SK-N-SH treated with all-trans-retinoic acid at 6 μM for 48 hours (cell line): ENCODE data around the gene SEC14L5.

Experiments used
- ATAC-seq: fragments of 200-7000 bp; cut with Tn5 transposase; 3 replicates; pipeline ENCODE4 v1.9.1; 2020; ENCODE audit warnings: mild to moderate bottlenecking, moderate library complexity
- ARNTL ChIP-seq: fragments of 450-650 bp; formaldehyde crosslinking; IDR thresholded peaks from 2 replicates; pipeline ENCODE4 v1.5.0; 2020; ENCODE audit warnings: low read depth, mild to moderate bottlenecking, moderate library complexity, borderline replicate concordance
- CSDC2 ChIP-seq: fragments of 250-450 bp; sonication (Bioruptor Pico); IDR thresholded peaks from 2 replicates; pipeline ENCODE4 v1.5.0; 2020; ENCODE audit warnings: mild to moderate bottlenecking, moderate library complexity
- ESRRG ChIP-seq: fragments of 250-450 bp; sonication (Bioruptor Pico); IDR thresholded peaks from 2 replicates; pipeline ENCODE4 v1.6.1; 2021; ENCODE audit warnings: mild to moderate bottlenecking
- GLIS3 ChIP-seq: fragments of 250-450 bp; sonication (Bioruptor Pico); IDR thresholded peaks from 2 replicates; pipeline ENCODE4 v1.5.0; 2020; ENCODE audit warnings: mild to moderate bottlenecking, moderate library complexity
- OSR1 ChIP-seq: fragments of 250-450 bp; sonication (Bioruptor Pico); IDR thresholded peaks from 2 replicates; pipeline ENCODE4 v1.8.0; 2022; ENCODE audit warnings: moderate library complexity, mild to moderate bottlenecking, inconsistent platforms
- PATZ1 ChIP-seq: fragments of 250-450 bp; sonication (Bioruptor Pico); IDR thresholded peaks from 2 replicates; pipeline ENCODE4 v1.8.0; 2020; ENCODE audit warnings: mild to moderate bottlenecking, moderate library complexity, borderline replicate concordance
- PPARA ChIP-seq: fragments of 250-450 bp; sonication (Bioruptor Pico); IDR thresholded peaks from 2 replicates; pipeline ENCODE4 v1.5.0; 2020; ENCODE audit warnings: mild to moderate bottlenecking, borderline replicate concordance
- RARB ChIP-seq: fragments of 250-450 bp; sonication (Bioruptor Pico); IDR thresholded peaks from 2 replicates; pipeline ENCODE4 v1.8.0; 2021; ENCODE audit warnings: mild to moderate bottlenecking, moderate library complexity
- SNAI2 ChIP-seq: fragments of 250-450 bp; sonication (Bioruptor Pico); IDR thresholded peaks from 2 replicates; pipeline ENCODE4 v1.5.0; 2020; ENCODE audit warnings: mild to moderate bottlenecking, moderate library complexity
- TCF4 ChIP-seq: fragments of 250-450 bp; sonication (Bioruptor Pico); IDR thresholded peaks from 2 replicates; pipeline ENCODE4 v1.8.0; 2021; ENCODE audit warnings: mild to moderate bottlenecking, moderate library complexity, borderline replicate concordance
- TOX ChIP-seq: fragments of 250-450 bp; sonication (Bioruptor Pico); IDR thresholded peaks from 2 replicates; pipeline ENCODE4 v1.8.0; 2021; ENCODE audit warnings: mild to moderate bottlenecking, moderate library complexity, borderline replicate concordance
- TSHZ2 ChIP-seq: fragments of 250-450 bp; sonication (Bioruptor Pico); IDR thresholded peaks from 2 replicates; pipeline ENCODE4 v1.5.0; 2020; ENCODE audit warnings: mild to moderate bottlenecking, moderate library complexity
- ZC3H10 ChIP-seq: fragments of 250-450 bp; sonication (Bioruptor Pico); IDR thresholded peaks from 2 replicates; pipeline ENCODE4 v1.5.1; 2021; ENCODE audit warnings: mild to moderate bottlenecking, moderate library complexity
- ZFP3 ChIP-seq: fragments of 250-450 bp; sonication (Bioruptor Pico); IDR thresholded peaks from 2 replicates; pipeline ENCODE4 v1.5.0; 2020; ENCODE audit warnings: mild to moderate bottlenecking, moderate library complexity
- ZFP30 ChIP-seq: fragments of 450-650 bp; formaldehyde crosslinking; IDR thresholded peaks from 2 replicates; pipeline ENCODE4 v1.5.0; 2022; ENCODE audit warnings: mild to moderate bottlenecking, moderate library complexity
- ZNF565 ChIP-seq: fragments of 450-650 bp; formaldehyde crosslinking; conservative IDR thresholded peaks from 2 replicates; pipeline ENCODE4 v1.5.0; 2020; ENCODE audit warnings: low read depth, mild to moderate bottlenecking, moderate library complexity
- ZNF70 ChIP-seq: fragments of 450-650 bp; formaldehyde crosslinking; IDR thresholded peaks from 2 replicates; pipeline ENCODE4 v1.5.0; 2020; ENCODE audit warnings: mild to moderate bottlenecking, moderate library complexity
- ZNF8 ChIP-seq: fragments of 450-650 bp; formaldehyde crosslinking; IDR thresholded peaks from 2 replicates; pipeline ENCODE4 v1.5.0; 2020; ENCODE audit warnings: mild to moderate bottlenecking, moderate library complexity
- TF ChIP-seq, protein P1 (sequence below): fragments of 250-450 bp; sonication (Bioruptor Pico); IDR thresholded peaks from 2 replicates; pipeline ENCODE4 v1.5.1; 2020; ENCODE audit warnings: low read depth, mild to moderate bottlenecking, moderate library complexity
- TF ChIP-seq, protein P2 (sequence below): fragments of 250-450 bp; sonication (Bioruptor Pico); IDR thresholded peaks from 2 replicates; pipeline ENCODE4 v1.8.0; 2021; ENCODE audit warnings: low read depth, mild to moderate bottlenecking, moderate library complexity, borderline replicate concordance

Gene SEC14L5

GRCh38 chr16:4936991-4937781 lies 20.9 kb upstream of the SEC14L5 start, which contains the start of gene PPL:
Gene PPL (minus strand): TSS chr16:4937148. CDS start chr16:4937045, 103 bp downstream.
- ATAC-seq, result peak; percentile 49

GRCh38 chr16:4937782-4938682 lies 20.1 kb upstream of the SEC14L5 start:
- TF ChIP-seq TOX (CRISPR knock-in tag), result no peak
- no peak for TF ChIP-seq TSHZ2
- no peak for TF ChIP-seq ZFP3 (CRISPR knock-in tag)
- TF ChIP-seq PPARA, result no peak
- TF ChIP-seq, all 23 proteins: peak for 0
- no peak for ATAC-seq

More at GRCh38 chr16:4936991-4937781, 20.9 kb upstream of the SEC14L5 start, which contains the start of gene PPL:
- TF ChIP-seq ARNTL (CRISPR knock-in tag), result no peak
- no peak for TF ChIP-seq PATZ1 (CRISPR knock-in tag)
- TF ChIP-seq ZNF565 (CRISPR knock-in tag), result no peak
- no peak for TF ChIP-seq OSR1
- no peak for TF ChIP-seq RARB (CRISPR knock-in tag)
- TF ChIP-seq SNAI2 (CRISPR knock-in tag), result no peak
- no peak for TF ChIP-seq CSDC2 (CRISPR knock-in tag)
- TF ChIP-seq, protein P1, sequence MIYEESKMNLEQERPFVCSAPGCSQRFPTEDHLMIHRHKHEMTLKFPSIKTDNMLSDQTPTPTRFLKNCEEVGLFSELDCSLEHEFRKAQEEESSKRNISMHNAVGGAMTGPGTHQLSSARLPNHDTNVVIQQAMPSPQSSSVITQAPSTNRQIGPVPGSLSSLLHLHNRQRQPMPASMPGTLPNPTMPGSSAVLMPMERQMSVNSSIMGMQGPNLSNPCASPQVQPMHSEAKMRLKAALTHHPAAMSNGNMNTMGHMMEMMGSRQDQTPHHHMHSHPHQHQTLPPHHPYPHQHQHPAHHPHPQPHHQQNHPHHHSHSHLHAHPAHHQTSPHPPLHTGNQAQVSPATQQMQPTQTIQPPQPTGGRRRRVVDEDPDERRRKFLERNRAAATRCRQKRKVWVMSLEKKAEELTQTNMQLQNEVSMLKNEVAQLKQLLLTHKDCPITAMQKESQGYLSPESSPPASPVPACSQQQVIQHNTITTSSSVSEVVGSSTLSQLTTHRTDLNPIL (CRISPR knock-in tag), result no peak
- TF ChIP-seq TOX (CRISPR knock-in tag), result no peak
- TF ChIP-seq, protein P2, sequence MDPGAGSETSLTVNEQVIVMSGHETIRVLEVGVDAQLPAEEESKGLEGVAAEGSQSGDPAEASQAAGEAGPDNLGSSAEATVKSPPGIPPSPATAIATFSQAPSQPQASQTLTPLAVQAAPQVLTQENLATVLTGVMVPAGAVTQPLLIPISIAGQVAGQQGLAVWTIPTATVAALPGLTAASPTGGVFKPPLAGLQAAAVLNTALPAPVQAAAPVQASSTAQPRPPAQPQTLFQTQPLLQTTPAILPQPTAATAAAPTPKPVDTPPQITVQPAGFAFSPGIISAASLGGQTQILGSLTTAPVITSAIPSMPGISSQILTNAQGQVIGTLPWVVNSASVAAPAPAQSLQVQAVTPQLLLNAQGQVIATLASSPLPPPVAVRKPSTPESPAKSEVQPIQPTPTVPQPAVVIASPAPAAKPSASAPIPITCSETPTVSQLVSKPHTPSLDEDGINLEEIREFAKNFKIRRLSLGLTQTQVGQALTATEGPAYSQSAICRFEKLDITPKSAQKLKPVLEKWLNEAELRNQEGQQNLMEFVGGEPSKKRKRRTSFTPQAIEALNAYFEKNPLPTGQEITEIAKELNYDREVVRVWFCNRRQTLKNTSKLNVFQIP, result no peak
- TF ChIP-seq GLIS3 (CRISPR knock-in tag), result no peak
- no peak for TF ChIP-seq ZFP30 (CRISPR knock-in tag)
- no peak for TF ChIP-seq PPARA
- TF ChIP-seq ZC3H10 (CRISPR knock-in tag), result no peak
- no peak for TF ChIP-seq ZNF8 (CRISPR knock-in tag)
- TF ChIP-seq ESRRG (CRISPR knock-in tag), result no peak
- no peak for TF ChIP-seq TSHZ2
- no peak for TF ChIP-seq TCF4 (CRISPR knock-in tag)
- TF ChIP-seq ZNF70, result no peak
